GM12878 (cell line): ENCODE results near the gene SSPN. TPM values are rescaled to one million over a fixed set of nuclear protein-coding genes. Genes with fewer than 3 reads are reported as not detected.

Experiments
- ATAC-seq: fragments of 200-7000 bp; cut with Tn5 transposase; 3 replicates; pipeline ENCODE4 v1.9.1; 2020; ENCODE audit warnings: mild to moderate bottlenecking, moderate library complexity
- BruUV-seq: library from RNA; stranded (reverse); fragments of 400-500 nt; replicated peaks from 2 replicates; lab custom pipeline; 2021; lab: Mats Ljungman, UMichigan
- CTCF ChIA-PET: fragments of 300-600 bp; sonication (Branson Sonifier 250); formaldehyde crosslinking; extraction: SDS; loops from one replicate; lab custom pipeline; 2021; ENCODE audit warnings: inconsistent platforms; lab: Yijun Ruan, JAX
- POLR2A ChIA-PET: fragments of 350-600 bp; formaldehyde crosslinking; extraction: SDS; loops from one replicate; lab custom pipeline; 2021; ENCODE audit warnings: inconsistent platforms; lab: Charles Lee
- RAD21 ChIA-PET: fragments of 300-600 bp; sonication (Branson Sonifier 250); formaldehyde crosslinking; loops from one replicate; lab custom pipeline; 2023; ENCODE audit warnings: antibody characterized with exemption; ENCODE audit not compliant: unreplicated experiment; lab: Charles Lee
- SMC1A ChIA-PET: fragments of 300-600 bp; sonication (Branson Sonifier 250); formaldehyde crosslinking; loops from one replicate; lab custom pipeline; 2023; ENCODE audit not compliant: unreplicated experiment, uncharacterized antibody; lab: Charles Lee
- DNase-seq: peaks from one replicate; pipeline ENCODE4 v3.0.0-alpha.2; 2011; ENCODE audit warnings: low read depth, low spot score
- FAIRE-seq: peaks from 3 replicates; lab custom pipeline; 2011; peaks lifted over from hg19 to GRCh38; lab: Jason Lieb, UNC
- H2AFZ ChIP-seq: 2 replicates; pipeline ENCODE4 v1.6.0; 2011; ENCODE audit warnings: low read depth, low read length, control low read depth; ENCODE audit not compliant: control insufficient read depth
- H3K27ac ChIP-seq: 2 replicates; pipeline ENCODE4 v1.5.1; 2011; ENCODE audit warnings: control low read depth; ENCODE audit not compliant: control insufficient read depth, insufficient read depth
- H3K27me3 ChIP-seq, 2 experiments: replicated peaks in 1 of 2; 2 replicates each; pipeline versions ENCODE4 v1.6.0 to v1.6.1; 2011; ENCODE audit warnings: low read length in 1 of 2; ENCODE audit not compliant: control insufficient read depth in 2 of 2, insufficient read depth in 2 of 2
- H3K36me3 ChIP-seq, 2 experiments: 2 replicates each; pipeline ENCODE4 v1.5.1; 2011; ENCODE audit warnings: low read length in 1 of 2; ENCODE audit not compliant: control insufficient read depth in 2 of 2, insufficient read depth in 2 of 2
- H3K4me1 ChIP-seq: 2 replicates; pipeline ENCODE4 v1.6.1; 2011; ENCODE audit warnings: mild to moderate bottlenecking, low read length, moderate library complexity, mixed read lengths; ENCODE audit not compliant: control insufficient read depth, insufficient read depth
- H3K4me2 ChIP-seq: 2 replicates; pipeline ENCODE4 v1.6.0; 2011; ENCODE audit warnings: control low read depth; ENCODE audit not compliant: control insufficient read depth, insufficient read depth
- H3K4me3 ChIP-seq: fragments of 200-600 bp; sonication (generic); 2 replicates; pipeline ENCODE4 v1.5.1; 2016
- H3K79me2 ChIP-seq: 2 replicates; pipeline ENCODE4 v1.6.0; 2011; ENCODE audit warnings: low read length; ENCODE audit not compliant: control insufficient read depth, insufficient read depth
- H3K9ac ChIP-seq: 2 replicates; pipeline ENCODE4 v1.8.0; 2011; ENCODE audit warnings: low read length, control low read depth, mixed read lengths; ENCODE audit not compliant: control insufficient read depth, insufficient read depth
- H3K9me3 ChIP-seq: replicated peaks from 3 replicates; pipeline ENCODE4 v1.5.1; 2011; ENCODE audit warnings: mild to moderate bottlenecking, low read length; ENCODE audit not compliant: control insufficient read depth, insufficient read depth
- H4K20me1 ChIP-seq: 2 replicates; pipeline ENCODE4 v1.6.0; 2011; ENCODE audit not compliant: control insufficient read depth, insufficient read depth
- KAT2A ChIP-seq: conservative IDR thresholded peaks from 2 replicates; pipeline ENCODE4 v1.6.1; 2011; ENCODE audit warnings: low read depth, low read length; ENCODE audit not compliant: control insufficient read depth
- NFXL1 ChIP-seq: fragments of 450-650 bp; IDR thresholded peaks from 2 replicates; pipeline ENCODE4 v1.6.1; 2017; ENCODE audit warnings: antibody characterized with exemption, mild to moderate bottlenecking, borderline replicate concordance
- SP1 ChIP-seq: IDR thresholded peaks from one replicate; pipeline ENCODE4 v1.6.1; 2011; ENCODE audit warnings: low read depth, low read length
- SPI1 ChIP-seq: IDR thresholded peaks from 2 replicates; pipeline ENCODE4 v1.6.1; 2011; ENCODE audit warnings: low read depth, mild to moderate bottlenecking, low read length, moderate library complexity, borderline replicate concordance; ENCODE audit not compliant: insufficient read depth
- STAT3 ChIP-seq: IDR thresholded peaks from 2 replicates; pipeline ENCODE4 v1.6.1; 2011; ENCODE audit warnings: low read depth, low read length, improper control_type of control experiment
- ZNF622 ChIP-seq: fragments of 450-650 bp; IDR thresholded peaks from 2 replicates; pipeline ENCODE4 v1.6.1; 2017; ENCODE audit warnings: mild to moderate bottlenecking, inconsistent platforms
- WGBS: methylation state at CpG from one replicate; pipeline ENCODE4 v1.1.6; 2016; ENCODE audit warnings: low lambda C conversion rate; ENCODE audit not compliant: insufficient replicate concordance, insufficient coverage; ENCODE audit errors: missing lambda C conversion rate; 5-methylcytosine and 5-hydroxymethylcytosine counted together
- in situ Hi-C: fragments of 300-500 bp; cut with MboI; formaldehyde crosslinking; loops from 9 replicates; pipeline ENCODE4 v1.14.3; 2018; ENCODE audit warnings: mixed read lengths
- intact Hi-C: fragments of 100-400 bp; cut with micrococcal nuclease; formaldehyde crosslinking; loops from one replicate; pipeline ENCODE4 v1.14.2; 2022; ENCODE audit not compliant: unreplicated experiment
- polyA plus RNA-seq, 11 experiments: library from polyadenylated mRNA; depleted of rRNA in 4 of 11; unstranded in 6 of 11; stranded (reverse) in 5 of 11; fragments of >200 nt; fragmentation: Nextera tagmentation in 4 of 11; fragmentation: Illumina TruSeq in 1 of 11; extraction: Ambion mirVana in 4 of 11; extraction: Trizol in 1 of 11; gene quantifications; 1 replicate in 1 of 11; 2 replicates in 10 of 11; pipeline versions ENCODE4 v1.2.1 to v1.2.3, GENCODE V29; 2011 to 2016; ENCODE audit warnings: inconsistent platforms in 2 of 11, missing spikeins in 2 of 11, low read depth in 1 of 11
- total RNA-seq, 4 experiments: library from RNA; depleted of rRNA in 3 of 4; stranded (reverse); fragments of >200 nt in 3 of 4; fragmentation: Illumina TruSeq in 1 of 4; extraction: Trizol in 1 of 4; gene quantifications; 2 replicates each; pipeline versions ENCODE4 v1.2.1 to v1.2.3, GENCODE V29; 2013 to 2021
- TF ChIP-seq, protein P1 (sequence below): IDR thresholded peaks from 2 replicates; pipeline ENCODE4 v1.6.1; 2012; ENCODE audit warnings: low read depth, low read length, improper control_type of control experiment
- TF ChIP-seq, protein P2 (sequence below): IDR thresholded peaks from 2 replicates; pipeline ENCODE4 v1.6.1; 2011; ENCODE audit warnings: borderline replicate concordance, low read depth, mild to moderate bottlenecking, moderate library complexity, mixed read lengths, low read length; ENCODE audit not compliant: insufficient read depth; ENCODE audit errors: extremely low read length

Gene SSPN
- total and polyA plus RNA-seq, 10 of the 15 experiments (the other 5 are each of a cell fraction or from before 2014, with no cell fraction given): 0.04 to 0.41 (median 0.28) TPM; not detected in 5

DNA sequence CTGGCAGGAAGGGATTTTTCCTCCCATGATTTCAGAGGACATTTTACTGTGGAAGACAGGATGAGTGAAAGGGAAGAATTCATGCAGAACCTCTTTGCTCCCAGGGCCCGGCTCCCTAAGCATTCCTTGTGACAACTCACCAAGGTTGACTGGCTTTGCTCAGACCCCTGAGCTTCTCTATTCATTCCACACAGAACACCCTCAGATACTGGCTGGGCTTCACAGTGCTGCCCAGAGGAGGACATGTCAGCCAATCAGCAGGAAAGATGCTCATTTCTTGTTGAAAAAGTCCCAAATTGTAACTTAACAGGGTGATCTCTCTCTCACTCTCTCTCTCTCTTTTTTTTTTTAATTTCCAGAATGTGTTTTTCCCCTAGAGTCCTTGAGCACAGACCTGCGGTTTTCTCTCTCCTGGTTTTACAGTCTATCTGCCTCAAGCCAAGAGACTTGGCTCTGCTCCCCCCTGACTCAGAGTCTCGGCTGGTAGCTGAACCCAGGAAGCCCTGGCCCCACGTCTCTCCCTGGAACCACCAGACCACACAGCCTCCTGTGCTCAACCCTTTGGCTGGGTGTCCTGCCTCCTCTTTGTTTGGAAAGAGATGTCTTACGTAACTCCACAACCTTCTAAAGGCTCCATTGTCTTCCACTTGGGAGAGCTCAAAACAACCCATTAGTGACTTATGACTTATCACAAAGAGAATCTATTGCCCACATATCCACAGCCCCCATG is 43.9 kb downstream of the SSPN start:
- H3K4me1 ChIP-seq: no peaks in the 10 kb centered on the region
- CTCF ChIA-PET: no interaction called here
- no peak overlapping the region for H3K4me2 ChIP-seq
- no TSS peak for BruUV-seq
- no peaks in the 10 kb centered on the region for H4K20me1 ChIP-seq
- DNase-seq: no peak
- no peaks in the 10 kb centered on the region for H3K79me2 ChIP-seq
- no peak overlapping the region for H3K4me3 ChIP-seq
- no peak overlapping the region for H3K27ac ChIP-seq
- in situ Hi-C loops (no loop called here), intact Hi-C loops (no loop called here)
- 63% methylated on average over 5 of the region's 5 CpGs for WGBS
- no peak overlapping the region for H2AFZ ChIP-seq
- H3K9me3 ChIP-seq: no peaks in the 10 kb centered on the region
- FAIRE-seq: no peak
- H3K27me3 ChIP-seq: peaks cover 2 to 3% of the 10 kb centered on the region in 2 experiments; a peak in 2 of 4 replicates
- TF ChIP-seq SPI1 (no peak), SP1 (no peak), KAT2A (no peak), STAT3 (no peak), NFXL1 (no peak), ZNF622 (no peak)
- TF ChIP-seq, protein P1, sequence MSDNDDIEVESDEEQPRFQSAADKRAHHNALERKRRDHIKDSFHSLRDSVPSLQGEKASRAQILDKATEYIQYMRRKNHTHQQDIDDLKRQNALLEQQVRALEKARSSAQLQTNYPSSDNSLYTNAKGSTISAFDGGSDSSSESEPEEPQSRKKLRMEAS: no peak
- TF ChIP-seq, protein P2, sequence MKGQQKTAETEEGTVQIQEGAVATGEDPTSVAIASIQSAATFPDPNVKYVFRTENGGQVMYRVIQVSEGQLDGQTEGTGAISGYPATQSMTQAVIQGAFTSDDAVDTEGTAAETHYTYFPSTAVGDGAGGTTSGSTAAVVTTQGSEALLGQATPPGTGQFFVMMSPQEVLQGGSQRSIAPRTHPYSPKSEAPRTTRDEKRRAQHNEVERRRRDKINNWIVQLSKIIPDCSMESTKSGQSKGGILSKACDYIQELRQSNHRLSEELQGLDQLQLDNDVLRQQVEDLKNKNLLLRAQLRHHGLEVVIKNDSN: no peak
- SMC1A ChIA-PET: interaction anchor here (1.0 to 2.2 kb wide), 9 partner anchors 8 to 78 kb away, joined by 3 to 7 read pairs (median 4); no protein-coding TSS in a partner anchor
- H3K9ac ChIP-seq: no peak overlapping the region
- RAD21 ChIA-PET: interaction anchor here (1.3 kb wide), 2 partner anchors 35 to 46 kb away, joined by 3 to 5 read pairs; no protein-coding TSS in a partner anchor
- POLR2A ChIA-PET: interaction anchor here (0.6 to 1.6 kb wide), 4 partner anchors 10 to 145 kb away, joined by 3 to 5 read pairs (median 3); no protein-coding TSS in a partner anchor
- H3K36me3 ChIP-seq: no peaks in the 10 kb centered on the region
- no peak for ATAC-seq
